ENCODE measurements around the gene MID1. TPM values are rescaled to one million over a fixed set of nuclear protein-coding genes. Genes with fewer than 3 reads are reported as not detected.

The MID1 gene
- total and polyA plus RNA-seq, 9 of the 15 experiments (the other 6 are each of a cell fraction or from before 2014, with no cell fraction given) = 0.07 to 0.54 (median 0.33) TPM

DNA sequence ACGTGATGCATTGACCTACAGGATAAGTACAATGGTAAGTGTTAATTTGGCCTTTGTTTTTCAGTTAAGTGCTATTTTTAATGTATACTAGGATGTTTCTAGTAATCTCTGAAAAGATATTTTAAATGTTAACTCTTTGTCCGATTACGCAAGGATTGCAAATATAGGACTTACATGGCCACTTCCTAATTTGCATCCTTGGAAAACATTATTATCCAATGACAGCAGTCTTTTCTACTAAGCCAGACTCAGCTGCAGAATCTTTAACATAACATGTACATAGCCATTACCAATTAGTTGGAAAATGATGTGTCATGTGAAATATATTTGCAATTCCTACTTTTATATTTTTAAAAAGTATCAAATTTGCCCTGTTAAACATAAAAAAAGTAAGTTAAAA, 124.7 kb downstream of the MID1 start:
- H3K9me3 ChIP-seq (replicated peaks; ENCODE audit: control insufficient read depth, insufficient read depth, low read depth, low read length) = no peaks in the 10 kb centered on the region
- WGBS (ENCODE audit: insufficient coverage, low coverage, missing lambda C conversion rate) = 7% methylated on average over 3 of the region's 3 CpGs
- FAIRE-seq = no peak
- peaks cover 0 to under 1% of the 10 kb centered on the region in 2 experiments; a peak in 1 of 5 replicates for H3K27me3 ChIP-seq (ENCODE audit: control insufficient read depth in 2 of 2, insufficient read depth in 2 of 2, low read length in 2 of 2)
- in situ Hi-C loops (cut with MboI) = no loop called here
- no peak overlapping the region for H2AFZ ChIP-seq (ENCODE audit: low read depth, low read length)
- CTCF ChIA-PET (ENCODE audit: low intra/inter-chr PET ratio) = no interaction called here
- ATAC-seq = no peak
- H3K4me2 ChIP-seq (ENCODE audit: insufficient read depth, low read length) = no peak overlapping the region
- H3K9me1 ChIP-seq (ENCODE audit: control insufficient read depth, insufficient read depth, low read length) = no peaks in the 10 kb centered on the region
- no peak overlapping the region for H3K4me3 ChIP-seq
- BruUV-seq (replicated peaks) = no TSS peak
- no peaks in the 10 kb centered on the region for H3K36me3 ChIP-seq (ENCODE audit: control insufficient read depth, insufficient read depth, low read length)
- no peaks in the 10 kb centered on the region for H4K20me1 ChIP-seq (replicated peaks; ENCODE audit: control insufficient read depth, insufficient read depth, low read length)
- H3K9ac ChIP-seq (ENCODE audit: insufficient read depth in 1 of 2, low read depth in 2 of 2, low read length in 2 of 2) = no peak overlapping the region
- intact Hi-C loops (cut with micrococcal nuclease) = no loop called here
- TF ChIP-seq, protein P1, sequence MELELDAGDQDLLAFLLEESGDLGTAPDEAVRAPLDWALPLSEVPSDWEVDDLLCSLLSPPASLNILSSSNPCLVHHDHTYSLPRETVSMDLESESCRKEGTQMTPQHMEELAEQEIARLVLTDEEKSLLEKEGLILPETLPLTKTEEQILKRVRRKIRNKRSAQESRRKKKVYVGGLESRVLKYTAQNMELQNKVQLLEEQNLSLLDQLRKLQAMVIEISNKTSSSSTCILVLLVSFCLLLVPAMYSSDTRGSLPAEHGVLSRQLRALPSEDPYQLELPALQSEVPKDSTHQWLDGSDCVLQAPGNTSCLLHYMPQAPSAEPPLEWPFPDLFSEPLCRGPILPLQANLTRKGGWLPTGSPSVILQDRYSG (tag; conservative IDR thresholded peaks at IDR 0.05; ENCODE audit: low read depth) = no peak
- TF ChIP-seq ZNF134 (CRISPR knock-in tag; conservative IDR thresholded peaks at IDR 0.05) (no peak), NFRKB (IDR thresholded peaks at IDR 0.05; ENCODE audit: low read depth) (no peak), ZNF253 (CRISPR knock-in tag; conservative IDR thresholded peaks at IDR 0.05) (no peak), ZNF175 (CRISPR knock-in tag; IDR thresholded peaks at IDR 0.05; ENCODE audit: low read depth) (no peak), PRMT5 (CRISPR knock-in tag; IDR thresholded peaks at IDR 0.05) (no peak), FOXJ3 (CRISPR knock-in tag; IDR thresholded peaks at IDR 0.05) (no peak), ZSCAN29 (IDR thresholded peaks at IDR 0.05) (no peak), ZNF384 (IDR thresholded peaks at IDR 0.05; ENCODE audit: low read depth, low read length) (no peak), SMAD3 (CRISPR knock-in tag; conservative IDR thresholded peaks at IDR 0.05) (no peak), MAFF (IDR thresholded peaks at IDR 0.05; ENCODE audit: low read length) (no peak), ZKSCAN1 (IDR thresholded peaks at IDR 0.05; ENCODE audit: low read depth, low read length) (no peak)
- TF ChIP-seq, protein P2, sequence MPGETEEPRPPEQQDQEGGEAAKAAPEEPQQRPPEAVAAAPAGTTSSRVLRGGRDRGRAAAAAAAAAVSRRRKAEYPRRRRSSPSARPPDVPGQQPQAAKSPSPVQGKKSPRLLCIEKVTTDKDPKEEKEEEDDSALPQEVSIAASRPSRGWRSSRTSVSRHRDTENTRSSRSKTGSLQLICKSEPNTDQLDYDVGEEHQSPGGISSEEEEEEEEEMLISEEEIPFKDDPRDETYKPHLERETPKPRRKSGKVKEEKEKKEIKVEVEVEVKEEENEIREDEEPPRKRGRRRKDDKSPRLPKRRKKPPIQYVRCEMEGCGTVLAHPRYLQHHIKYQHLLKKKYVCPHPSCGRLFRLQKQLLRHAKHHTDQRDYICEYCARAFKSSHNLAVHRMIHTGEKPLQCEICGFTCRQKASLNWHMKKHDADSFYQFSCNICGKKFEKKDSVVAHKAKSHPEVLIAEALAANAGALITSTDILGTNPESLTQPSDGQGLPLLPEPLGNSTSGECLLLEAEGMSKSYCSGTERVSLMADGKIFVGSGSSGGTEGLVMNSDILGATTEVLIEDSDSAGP (CRISPR knock-in tag; IDR thresholded peaks at IDR 0.05) = no peak
- TF ChIP-seq, protein P3, sequence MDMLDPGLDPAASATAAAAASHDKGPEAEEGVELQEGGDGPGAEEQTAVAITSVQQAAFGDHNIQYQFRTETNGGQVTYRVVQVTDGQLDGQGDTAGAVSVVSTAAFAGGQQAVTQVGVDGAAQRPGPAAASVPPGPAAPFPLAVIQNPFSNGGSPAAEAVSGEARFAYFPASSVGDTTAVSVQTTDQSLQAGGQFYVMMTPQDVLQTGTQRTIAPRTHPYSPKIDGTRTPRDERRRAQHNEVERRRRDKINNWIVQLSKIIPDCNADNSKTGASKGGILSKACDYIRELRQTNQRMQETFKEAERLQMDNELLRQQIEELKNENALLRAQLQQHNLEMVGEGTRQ (CRISPR knock-in tag; IDR thresholded peaks at IDR 0.05) = no peak
- TF ChIP-seq, protein P4, sequence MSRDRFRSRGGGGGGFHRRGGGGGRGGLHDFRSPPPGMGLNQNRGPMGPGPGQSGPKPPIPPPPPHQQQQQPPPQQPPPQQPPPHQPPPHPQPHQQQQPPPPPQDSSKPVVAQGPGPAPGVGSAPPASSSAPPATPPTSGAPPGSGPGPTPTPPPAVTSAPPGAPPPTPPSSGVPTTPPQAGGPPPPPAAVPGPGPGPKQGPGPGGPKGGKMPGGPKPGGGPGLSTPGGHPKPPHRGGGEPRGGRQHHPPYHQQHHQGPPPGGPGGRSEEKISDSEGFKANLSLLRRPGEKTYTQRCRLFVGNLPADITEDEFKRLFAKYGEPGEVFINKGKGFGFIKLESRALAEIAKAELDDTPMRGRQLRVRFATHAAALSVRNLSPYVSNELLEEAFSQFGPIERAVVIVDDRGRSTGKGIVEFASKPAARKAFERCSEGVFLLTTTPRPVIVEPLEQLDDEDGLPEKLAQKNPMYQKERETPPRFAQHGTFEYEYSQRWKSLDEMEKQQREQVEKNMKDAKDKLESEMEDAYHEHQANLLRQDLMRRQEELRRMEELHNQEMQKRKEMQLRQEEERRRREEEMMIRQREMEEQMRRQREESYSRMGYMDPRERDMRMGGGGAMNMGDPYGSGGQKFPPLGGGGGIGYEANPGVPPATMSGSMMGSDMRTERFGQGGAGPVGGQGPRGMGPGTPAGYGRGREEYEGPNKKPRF (IDR thresholded peaks at IDR 0.05; ENCODE audit: low read depth, low read length) = no peak
- no peak overlapping the region for H3K27ac ChIP-seq (ENCODE audit: extremely low read depth, low read depth, low read length)
- no peaks in the 10 kb centered on the region for H3K4me1 ChIP-seq (replicated peaks in 1 of 2; ENCODE audit: control insufficient read depth in 2 of 2, insufficient read depth in 2 of 2, low read length in 2 of 2)
- POLR2A ChIA-PET = no interaction called here
- DNase-seq (ENCODE audit: extremely low read depth in 1 of 4, low spot score in 3 of 4) = no peak
- no peaks in the 10 kb centered on the region for H3K79me2 ChIP-seq (ENCODE audit: control insufficient read depth, insufficient read depth, low read length)
